T follicular helper cell (primary cell): Measurements from ENCODE around the gene ECI2.

Experiments used
- DNase-seq: peaks from one replicate; pipeline ENCODE4 v3.0.0-alpha.2; 2020; ENCODE audit warnings: low read depth
- total RNA-seq, 2 experiments: gene quantifications; one replicate each; lab custom pipeline; 2026; lab: John Stamatoyannopoulos, UW

ECI2 gene
- total RNA-seq: 16.1 to 43.5 reads per million in 2 experiments

GRCh38 chr6:4134841-4135664 lies at the start of gene ECI2:
TSS of gene ECI2 (minus strand) at chr6:4135575. CDS start at chr6:4135560, 15 bp downstream.
- peak; percentile 14 for DNase-seq

- no peak for DNase-seq
Observed at GRCh38 chr6:4180652-4181255, 45.4 kb upstream of the ECI2 start.

GRCh38 chr6:4179960-4180651 lies 44.7 kb upstream of the ECI2 start:
- no peak for DNase-seq

GRCh38 chr6:4178737-4179333 lies 43.5 kb upstream of the ECI2 start:
- no peak for DNase-seq

GRCh38 chr6:4176907-4177306 lies 41.5 kb upstream of the ECI2 start:
- no peak for DNase-seq

GRCh38 chr6:4174042-4174441 lies 38.7 kb upstream of the ECI2 start:
- DNase-seq: no peak

- no peak for DNase-seq
Observed at GRCh38 chr6:4172368-4172767, 37.0 kb upstream of the ECI2 start.

GRCh38 chr6:4170297-4170696 lies 34.9 kb upstream of the ECI2 start:
- DNase-seq: no peak

GRCh38 chr6:4169028-4169789 lies 33.8 kb upstream of the ECI2 start:
- no peak for DNase-seq

GRCh38 chr6:4167833-4168232 lies 32.5 kb upstream of the ECI2 start:
- no peak for DNase-seq

- no peak for DNase-seq
Observed at GRCh38 chr6:4167123-4167522, 31.7 kb upstream of the ECI2 start.

- DNase-seq: no peak
Observed at GRCh38 chr6:4164456-4164855, 29.1 kb upstream of the ECI2 start.

- no peak for DNase-seq
Observed at GRCh38 chr6:4164117-4164442, 28.7 kb upstream of the ECI2 start.

- DNase-seq: no peak
Observed at GRCh38 chr6:4163408-4164116, 28.2 kb upstream of the ECI2 start.

- no peak for DNase-seq
Observed at GRCh38 chr6:4162370-4162769, 27.0 kb upstream of the ECI2 start.

GRCh38 chr6:4159491-4159890 lies 24.1 kb upstream of the ECI2 start:
- no peak for DNase-seq

- DNase-seq: no peak
Observed at GRCh38 chr6:4157506-4157905, 22.1 kb upstream of the ECI2 start.

- DNase-seq: peak; percentile 67
Observed at GRCh38 chr6:4155848-4156466, 20.6 kb upstream of the ECI2 start.

GRCh38 chr6:4153514-4153985 lies 18.2 kb upstream of the ECI2 start:
- no peak for DNase-seq

GRCh38 chr6:4145083-4145482 lies 9.7 kb upstream of the ECI2 start:
- no peak for DNase-seq

GRCh38 chr6:4139272-4139671 lies 3.9 kb upstream of the ECI2 start:
- DNase-seq: no peak
